Measurements from ENCODE around the gene AVEN.

DNA sequence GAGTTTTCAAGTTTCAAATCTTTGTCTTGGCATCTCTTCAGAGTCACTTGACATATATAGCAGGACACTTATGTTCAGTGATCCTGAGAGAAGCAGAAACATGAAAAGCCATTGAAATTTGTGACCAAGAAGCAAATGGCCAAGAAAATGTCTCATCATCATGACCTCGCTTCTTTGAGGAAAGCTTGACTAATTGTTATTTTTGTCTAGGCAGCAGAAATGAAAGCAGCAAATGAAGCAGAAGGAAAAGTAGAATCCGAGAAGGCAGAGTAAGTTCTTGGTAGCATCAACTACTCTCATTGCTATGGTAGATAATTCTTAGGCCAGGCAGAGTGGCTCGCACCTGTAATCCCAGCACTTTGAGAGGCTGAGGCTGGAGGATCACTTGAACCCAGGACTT lies 198.4 kb downstream of the AVEN start:
- TF ChIP-seq CTCF (conservative IDR thresholded peaks at IDR 0.05 in 1 of 2, IDR thresholded peaks at IDR 0.05 in 1 of 2; ENCODE audit: low read depth in 1 of 2, low read length in 2 of 2) (no peak), EZH2 (IDR thresholded peaks at IDR 0.05; ENCODE audit: low read length, missing control alignments) (no peak)
